22Rv1 (cell line): Measurements from ENCODE around the gene CDKN2AIP.

Experiments used
- H3K27ac ChIP-seq: fragments of 450-650 bp; 2 replicates; pipeline ENCODE4 v1.5.1; 2017
- CTCF ChIP-seq: fragments of 450-650 bp; IDR thresholded peaks from 2 replicates; pipeline ENCODE4 v1.5.1; 2017; ENCODE audit warnings: mild to moderate bottlenecking
- ZFX ChIP-seq: fragments of 450-650 bp; IDR thresholded peaks from 2 replicates; pipeline ENCODE4 v1.6.1; 2017; ENCODE audit warnings: antibody characterized with exemption, borderline replicate concordance

CDKN2AIP gene

GRCh38 chr4:183399616-183400015 lies 44.8 kb upstream of the CDKN2AIP start:
- TF ChIP-seq CTCF (no peak), ZFX (no peak)
- H3K27ac ChIP-seq: no peak overlapping the region

GRCh38 chr4:183400035-183400434 lies 44.4 kb upstream of the CDKN2AIP start:
- TF ChIP-seq ZFX (no peak), CTCF (no peak)
- H3K27ac ChIP-seq: no peak overlapping the region

GRCh38 chr4:183401473-183401872 lies 43.0 kb upstream of the CDKN2AIP start:
- TF ChIP-seq CTCF (no peak), ZFX (no peak)
- H3K27ac ChIP-seq: no peak overlapping the region

GRCh38 chr4:183402771-183403170 lies 41.7 kb upstream of the CDKN2AIP start:
- H3K27ac ChIP-seq: no peak overlapping the region
- TF ChIP-seq CTCF: no peak
- TF ChIP-seq ZFX: no peak

- no peak overlapping the region for H3K27ac ChIP-seq
- TF ChIP-seq ZFX (no peak), CTCF (no peak)
These were observed 41.0 kb upstream of the CDKN2AIP start for GRCh38 chr4:183403486-183403885.

GRCh38 chr4:183403961-183404360 lies 40.5 kb upstream of the CDKN2AIP start:
- H3K27ac ChIP-seq: no peak overlapping the region
- TF ChIP-seq ZFX: no peak
- no peak for TF ChIP-seq CTCF

- TF ChIP-seq CTCF (no peak), ZFX (no peak)
- no peak overlapping the region for H3K27ac ChIP-seq
These were observed 39.1 kb upstream of the CDKN2AIP start for GRCh38 chr4:183405303-183405702.
